HG02938 (cell line): ENCODE data around the gene CCDC107.
A peak's percentile ranks its signal among the peaks of the same experiment; 100 is the strongest.

Experiments
- ATAC-seq: cut with Tn5 transposase; IDR thresholded peaks from one replicate; pipeline ENCODE4 v1.9.1; 2021; ENCODE audit warnings: mild to moderate bottlenecking, moderate library complexity; ENCODE audit not compliant: unreplicated experiment

Gene CCDC107

GRCh38 chr9:35659340-35659739 is 1.2 kb downstream of the CCDC107 start:
- ATAC-seq = no peak

GRCh38 chr9:35660966-35661415 is 2.9 kb downstream of the CCDC107 start:
- no peak for ATAC-seq

DNA sequence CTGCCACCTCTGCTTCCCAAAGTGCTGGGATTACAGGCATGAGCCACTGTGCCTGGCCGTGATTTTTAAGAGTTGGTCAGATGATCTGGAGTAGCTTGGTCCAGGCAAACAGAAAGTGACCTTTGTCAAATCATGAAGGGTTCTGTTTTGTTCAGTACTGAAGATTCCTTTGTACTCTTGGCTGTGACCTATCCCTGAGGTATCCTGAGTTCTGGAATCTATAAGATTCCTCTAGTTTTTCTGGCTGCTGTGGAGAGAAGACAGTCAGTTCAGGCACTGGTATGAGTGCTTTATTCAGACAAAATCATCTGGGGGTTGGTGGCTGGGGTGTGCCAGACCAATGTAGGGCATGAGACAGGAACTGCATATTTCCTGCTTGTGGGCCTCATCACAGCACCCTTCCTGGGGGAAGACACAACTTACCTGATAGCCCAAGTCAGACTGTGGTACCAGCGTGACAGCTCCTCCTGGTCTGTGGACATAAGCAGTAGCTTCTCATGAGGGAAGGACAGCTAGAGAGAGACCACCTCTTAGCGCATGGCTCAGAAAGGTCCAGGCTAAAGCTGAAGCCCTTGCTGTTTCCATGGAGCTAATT is 3.8 kb downstream of the CCDC107 start:
- no peak for ATAC-seq

- ATAC-seq = no peak
Observed at GRCh38 chr9:35662437-35662836, 4.3 kb downstream of the CCDC107 start.

- peak; percentile 65 for ATAC-seq
Observed at GRCh38 chr9:35664531-35665470, 6.7 kb downstream of the CCDC107 start, which contains the start of gene ARHGEF39. Gene ARHGEF39, minus strand, starts transcription at chr9:35665195. Its CDS starts 26 bp downstream, at chr9:35665169.

- no peak for ATAC-seq
Observed at GRCh38 chr9:35665471-35665818, 7.4 kb downstream of the CCDC107 start.

DNA sequence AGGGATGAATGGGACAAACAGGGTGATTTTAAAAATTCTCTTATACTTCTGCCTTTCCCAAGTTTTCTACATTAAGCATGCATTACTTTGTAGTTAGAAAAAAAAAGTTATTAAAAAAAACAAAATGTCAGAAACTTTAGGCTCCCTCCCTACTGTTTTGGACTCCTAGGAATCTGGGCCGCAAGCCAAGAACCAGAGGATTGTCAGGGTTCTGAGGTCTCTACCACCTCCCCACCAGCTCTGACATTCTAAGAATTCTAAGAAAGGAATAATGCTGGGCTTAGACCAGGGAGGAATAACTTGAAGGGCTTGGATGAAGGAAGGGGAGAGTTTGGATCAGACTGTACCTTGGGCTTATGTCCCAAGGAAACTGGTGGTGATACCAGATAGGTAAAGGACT is 8.0 kb downstream of the CCDC107 start:
- no peak for ATAC-seq

DNA sequence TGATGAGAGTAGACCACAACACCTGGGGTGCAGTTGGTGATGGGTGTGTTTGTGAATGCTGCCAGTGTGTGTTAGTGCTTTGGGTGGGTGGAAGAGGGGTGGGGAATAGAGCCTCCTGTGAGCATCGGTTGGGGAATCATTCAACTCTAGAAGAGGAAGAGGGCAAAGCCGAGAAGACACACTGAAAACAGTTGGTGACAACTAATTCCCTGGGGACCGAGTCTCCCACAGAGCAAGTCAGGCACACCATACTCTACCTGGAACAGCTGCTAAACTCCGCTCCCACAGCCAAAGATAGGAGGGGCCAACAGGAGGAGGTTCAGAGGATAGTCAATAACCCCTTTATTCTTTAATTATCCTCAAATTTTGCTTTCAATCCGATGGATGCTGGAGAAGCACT is 8.5 kb downstream of the CCDC107 start:
- ATAC-seq = no peak

DNA sequence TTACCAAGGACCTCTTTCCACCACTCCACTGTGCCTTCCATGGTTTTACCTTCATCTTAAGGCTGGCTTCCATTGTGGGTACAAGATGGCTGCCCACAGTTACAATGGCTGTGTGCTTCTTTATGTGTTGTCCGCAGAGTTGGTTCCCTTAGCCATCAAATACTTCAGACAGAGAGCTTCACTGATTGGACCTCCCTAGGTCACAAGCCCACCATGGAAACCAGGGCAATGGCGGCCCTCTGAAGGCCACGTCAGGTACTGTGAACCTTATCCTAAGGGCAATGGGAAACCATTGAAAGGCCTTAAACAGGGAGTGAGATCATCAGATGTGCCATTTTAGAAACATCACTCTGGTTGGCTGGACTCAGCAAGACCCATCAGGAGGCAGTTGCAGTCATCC is 9.8 kb downstream of the CCDC107 start:
- ATAC-seq = no peak

- ATAC-seq = no peak
Observed at GRCh38 chr9:35669331-35670145, 11.4 kb downstream of the CCDC107 start.

DNA sequence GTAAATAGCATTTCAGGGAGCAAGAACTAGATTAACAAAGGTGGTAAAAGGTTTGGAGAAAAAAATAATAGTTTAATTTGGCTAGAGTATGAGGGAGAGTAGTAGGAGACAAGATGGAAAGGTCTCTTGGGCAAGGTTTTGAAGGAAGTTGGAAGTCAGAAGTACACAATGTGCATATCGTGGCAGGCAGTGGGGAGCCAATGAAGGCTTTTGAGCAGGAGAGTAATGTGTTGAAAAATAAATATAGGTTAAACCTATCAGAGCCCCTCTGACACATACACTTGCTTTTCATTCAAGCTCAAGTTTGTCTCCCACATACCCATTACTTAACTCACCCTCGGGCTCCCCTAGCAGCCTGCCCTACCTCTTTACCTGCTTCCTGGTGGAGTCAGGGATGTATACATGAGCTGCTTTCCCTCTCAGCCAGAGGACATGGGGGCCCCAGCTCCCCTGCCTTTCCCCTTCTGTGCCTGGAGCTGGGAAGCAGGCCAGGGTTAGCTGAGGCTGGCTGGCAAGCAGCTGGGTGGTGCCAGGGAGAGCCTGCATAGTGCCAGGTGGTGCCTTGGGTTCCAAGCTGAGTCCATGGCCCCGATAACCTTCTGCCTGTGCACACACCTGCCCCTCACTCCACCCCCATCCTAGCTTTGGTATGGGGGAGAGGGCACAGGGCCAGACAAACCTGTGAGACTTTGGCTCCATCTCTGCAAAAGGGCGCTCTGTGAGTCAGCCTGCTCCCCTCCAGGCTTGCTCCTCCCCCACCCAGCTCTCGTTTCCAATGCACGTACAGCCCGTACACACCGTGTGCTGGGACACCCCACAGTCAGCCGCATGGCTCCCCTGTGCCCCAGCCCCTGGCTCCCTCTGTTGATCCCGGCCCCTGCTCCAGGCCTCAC is 15.3 kb downstream of the CCDC107 start, which contains the start of gene CA9:
Gene CA9 (plus strand): TSS at position 797 of the 893 bp plus-strand sequence. CDS start 32 bp downstream, at position 829.
- no peak for ATAC-seq

GRCh38 chr9:35674025-35674361 is 15.9 kb downstream of the CCDC107 start:
- ATAC-seq = no peak

DNA sequence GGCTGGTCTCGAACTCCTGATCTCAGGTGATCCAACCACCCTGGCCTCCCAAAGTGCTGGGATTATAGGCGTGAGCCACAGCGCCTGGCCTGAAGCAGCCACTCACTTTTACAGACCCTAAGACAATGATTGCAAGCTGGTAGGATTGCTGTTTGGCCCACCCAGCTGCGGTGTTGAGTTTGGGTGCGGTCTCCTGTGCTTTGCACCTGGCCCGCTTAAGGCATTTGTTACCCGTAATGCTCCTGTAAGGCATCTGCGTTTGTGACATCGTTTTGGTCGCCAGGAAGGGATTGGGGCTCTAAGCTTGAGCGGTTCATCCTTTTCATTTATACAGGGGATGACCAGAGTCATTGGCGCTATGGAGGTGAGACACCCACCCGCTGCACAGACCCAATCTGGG is 17.1 kb downstream of the CCDC107 start:
- no peak for ATAC-seq

DNA sequence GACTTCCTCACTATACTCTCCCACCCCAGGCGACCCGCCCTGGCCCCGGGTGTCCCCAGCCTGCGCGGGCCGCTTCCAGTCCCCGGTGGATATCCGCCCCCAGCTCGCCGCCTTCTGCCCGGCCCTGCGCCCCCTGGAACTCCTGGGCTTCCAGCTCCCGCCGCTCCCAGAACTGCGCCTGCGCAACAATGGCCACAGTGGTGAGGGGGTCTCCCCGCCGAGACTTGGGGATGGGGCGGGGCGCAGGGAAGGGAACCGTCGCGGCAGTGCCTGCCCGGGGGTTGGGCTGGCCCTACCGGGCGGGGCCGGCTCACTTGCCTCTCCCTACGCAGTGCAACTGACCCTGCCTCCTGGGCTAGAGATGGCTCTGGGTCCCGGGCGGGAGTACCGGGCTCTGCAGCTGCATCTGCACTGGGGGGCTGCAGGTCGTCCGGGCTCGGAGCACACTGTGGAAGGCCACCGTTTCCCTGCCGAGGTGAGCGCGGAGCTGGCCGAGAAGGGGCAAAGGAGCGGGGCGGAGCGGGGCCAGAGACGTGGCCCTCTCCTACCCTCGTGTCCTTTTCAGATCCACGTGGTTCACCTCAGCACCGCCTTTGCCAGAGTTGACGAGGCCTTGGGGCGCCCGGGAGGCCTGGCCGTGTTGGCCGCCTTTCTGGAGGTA is 17.8 kb downstream of the CCDC107 start:
- no peak for ATAC-seq

DNA sequence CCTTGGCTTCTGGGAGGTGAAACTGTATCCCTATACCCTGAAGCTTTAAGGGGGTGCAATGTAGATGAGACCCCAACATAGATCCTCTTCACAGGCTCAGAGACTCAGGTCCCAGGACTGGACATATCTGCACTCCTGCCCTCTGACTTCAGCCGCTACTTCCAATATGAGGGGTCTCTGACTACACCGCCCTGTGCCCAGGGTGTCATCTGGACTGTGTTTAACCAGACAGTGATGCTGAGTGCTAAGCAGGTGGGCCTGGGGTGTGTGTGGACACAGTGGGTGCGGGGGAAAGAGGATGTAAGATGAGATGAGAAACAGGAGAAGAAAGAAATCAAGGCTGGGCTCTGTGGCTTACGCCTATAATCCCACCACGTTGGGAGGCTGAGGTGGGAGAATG is 21.0 kb downstream of the CCDC107 start:
- no peak for ATAC-seq

GRCh38 chr9:35679766-35680330 is 21.8 kb downstream of the CCDC107 start:
- no peak for ATAC-seq

DNA sequence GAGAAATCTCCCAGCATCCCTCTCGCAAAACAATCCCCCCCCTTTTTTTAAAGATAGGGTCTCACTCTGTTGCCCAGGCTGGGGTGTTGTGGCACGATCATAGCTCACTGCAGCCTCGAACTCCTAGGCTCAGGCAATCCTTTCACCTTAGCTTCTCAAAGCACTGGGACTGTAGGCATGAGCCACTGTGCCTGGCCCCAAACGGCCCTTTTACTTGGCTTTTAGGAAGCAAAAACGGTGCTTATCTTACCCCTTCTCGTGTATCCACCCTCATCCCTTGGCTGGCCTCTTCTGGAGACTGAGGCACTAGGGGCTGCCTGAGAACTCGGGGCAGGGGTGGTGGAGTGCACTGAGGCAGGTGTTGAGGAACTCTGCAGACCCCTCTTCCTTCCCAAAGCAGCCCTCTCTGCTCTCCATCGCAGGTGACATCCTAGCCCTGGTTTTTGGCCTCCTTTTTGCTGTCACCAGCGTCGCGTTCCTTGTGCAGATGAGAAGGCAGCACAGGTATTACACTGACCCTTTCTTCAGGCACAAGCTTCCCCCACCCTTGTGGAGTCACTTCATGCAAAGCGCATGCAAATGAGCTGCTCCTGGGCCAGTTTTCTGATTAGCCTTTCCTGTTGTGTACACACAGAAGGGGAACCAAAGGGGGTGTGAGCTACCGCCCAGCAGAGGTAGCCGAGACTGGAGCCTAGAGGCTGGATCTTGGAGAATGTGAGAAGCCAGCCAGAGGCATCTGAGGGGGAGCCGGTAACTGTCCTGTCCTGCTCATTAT is 22.4 kb downstream of the CCDC107 start:
- no peak for ATAC-seq

DNA sequence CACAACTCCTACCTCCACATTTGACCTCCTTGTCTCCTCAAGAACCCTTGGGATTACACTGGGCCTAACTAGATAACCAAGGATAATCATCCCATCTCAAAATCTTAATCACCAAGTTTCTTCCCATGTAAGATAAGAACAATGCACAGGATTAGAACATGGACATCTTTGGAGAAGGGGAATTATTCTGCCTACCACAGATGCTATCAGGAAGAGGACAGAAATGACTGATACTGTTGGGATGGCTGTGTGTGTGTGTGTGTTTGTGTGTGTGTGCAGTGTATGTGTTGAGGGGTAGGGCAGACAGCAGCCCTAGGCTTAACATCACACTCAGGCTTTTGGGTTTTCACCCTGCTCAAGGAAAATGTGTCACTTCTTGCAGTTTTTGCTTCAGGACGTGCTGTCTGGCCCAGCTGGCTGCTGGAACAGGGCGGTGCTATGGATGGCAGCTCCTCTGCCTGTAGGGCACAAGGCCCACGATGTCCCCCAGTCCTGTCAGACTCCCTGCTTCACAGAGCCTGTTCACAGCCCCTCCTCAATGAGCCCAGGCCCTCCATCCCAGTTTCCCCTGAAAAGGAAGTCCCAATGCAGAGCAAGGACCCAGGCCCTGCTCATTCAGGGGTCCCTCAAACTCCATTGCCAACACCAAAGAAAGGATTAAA is 23.4 kb downstream of the CCDC107 start:
- no peak for ATAC-seq
